ENCODE measurements around the gene NR5A2.

GRCh38 chr1:200073286-200073637 lies 45.8 kb downstream of the NR5A2 start:
- TF ChIP-seq EZH2 (IDR thresholded peaks at IDR 0.05; ENCODE audit: borderline replicate concordance, low read length) (no peak), CTCF (IDR thresholded peaks at IDR 0.05; ENCODE audit: low read length) (no peak)

All from OCI-LY1 (cell line).